BJ (cell line): ENCODE data around the gene FGF1. TPM values are rescaled to one million over a fixed set of nuclear protein-coding genes. Genes with fewer than 3 reads are reported as not detected.

Experiments
- CTCF ChIA-PET: fragments of 350-600 bp; formaldehyde crosslinking; extraction: SDS; loops from one replicate; lab custom pipeline; 2021; ENCODE audit warnings: antibody characterized with exemption, inconsistent platforms; lab: Yijun Ruan, JAX
- POLR2A ChIA-PET: fragments of 300-600 bp; sonication (Branson Sonifier 250); formaldehyde crosslinking; extraction: SDS; loops from one replicate; lab custom pipeline; 2021; ENCODE audit warnings: antibody characterized with exemption; lab: Charles Lee
- DNase-seq: peaks from one replicate; pipeline ENCODE4 v3.0.0-alpha.2; 2011; ENCODE audit warnings: low read depth
- H3K27me3 ChIP-seq: 2 replicates; pipeline ENCODE4 v1.6.0; 2011; ENCODE audit warnings: low read length; ENCODE audit not compliant: control insufficient read depth, insufficient read depth
- H3K36me3 ChIP-seq: 2 replicates; pipeline ENCODE4 v1.5.1; 2011; ENCODE audit warnings: low read length; ENCODE audit not compliant: control insufficient read depth, insufficient read depth
- H3K4me3 ChIP-seq: 2 replicates; pipeline ENCODE4 v1.5.1; 2011; ENCODE audit warnings: low read depth, mild to moderate bottlenecking, control low read depth, low read length
- CTCF ChIP-seq: IDR thresholded peaks from 2 replicates; pipeline ENCODE4 v1.5.1; 2011; ENCODE audit warnings: low read depth, mild to moderate bottlenecking, control low read depth, inconsistent platforms, low read length, moderate library complexity; ENCODE audit not compliant: insufficient read depth
- polyA plus RNA-seq: library from polyadenylated mRNA; depleted of rRNA; stranded (reverse); fragments of >200 nt; gene quantifications from 2 replicates; pipeline ENCODE4 v1.2.3, GENCODE V29; 2011

Gene FGF1
- polyA plus RNA-seq, 1 experiment = 14.8 TPM

DNA sequence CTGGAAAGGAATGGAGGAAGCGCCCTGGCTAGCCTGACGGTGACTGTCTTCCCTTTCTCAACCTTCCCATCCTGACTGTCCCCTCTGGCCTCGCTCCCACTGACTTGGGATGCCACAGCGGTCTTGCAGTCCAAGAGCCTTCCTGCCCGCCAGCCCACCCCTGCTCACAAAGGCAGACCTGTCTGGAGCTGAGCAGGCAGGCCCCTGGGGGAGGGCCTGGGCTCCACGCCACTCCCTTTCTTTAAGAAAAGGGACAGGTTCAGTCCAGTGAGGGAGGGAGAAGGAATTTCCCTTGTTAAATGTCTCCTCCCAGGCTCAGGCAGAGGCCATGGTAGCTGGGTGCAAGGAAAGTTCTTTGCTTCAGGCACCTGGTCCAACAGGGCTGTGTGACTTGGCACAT is 18.1 kb downstream of the FGF1 start:
- POLR2A ChIA-PET = no interaction called here
- H3K36me3 ChIP-seq = no peaks in the 10 kb centered on the region
- H3K27me3 ChIP-seq = no peaks in the 10 kb centered on the region
- no peak for TF ChIP-seq CTCF
- no peak for DNase-seq
- H3K4me3 ChIP-seq = no peak overlapping the region
- CTCF ChIA-PET = interaction anchor here (1.0 to 6.4 kb wide), 5 partner anchors 12 to 221 kb away, joined by 3 to 44 read pairs (median 4); no protein-coding TSS in a partner anchor

GRCh38 chr5:142664636-142665035 is 21.3 kb downstream of the FGF1 start:
- DNase-seq = no peak
- Histone ChIP-seq H3K27me3 (no peaks in the 10 kb centered on the region), H3K36me3 (no peaks in the 10 kb centered on the region), H3K4me3 (no peak overlapping the region)
- CTCF ChIA-PET = interaction anchor here (1.8 to 4.8 kb wide), 4 partner anchors 10 to 54 kb away, joined by 5 to 41 read pairs (median 20); no protein-coding TSS in a partner anchor
- POLR2A ChIA-PET = no interaction called here
- no peak for TF ChIP-seq CTCF

GRCh38 chr5:142664067-142664466 is 21.8 kb downstream of the FGF1 start:
- CTCF ChIA-PET = interaction anchor here (2.5 to 4.8 kb wide), 3 partner anchors 9 to 49 kb away, joined by 10 to 41 read pairs (median 29); no protein-coding TSS in a partner anchor
- Histone ChIP-seq H3K4me3 (no peak overlapping the region), H3K27me3 (no peaks in the 10 kb centered on the region), H3K36me3 (no peaks in the 10 kb centered on the region)
- no peak for TF ChIP-seq CTCF
- no peak for DNase-seq
- POLR2A ChIA-PET = no interaction called here

DNA sequence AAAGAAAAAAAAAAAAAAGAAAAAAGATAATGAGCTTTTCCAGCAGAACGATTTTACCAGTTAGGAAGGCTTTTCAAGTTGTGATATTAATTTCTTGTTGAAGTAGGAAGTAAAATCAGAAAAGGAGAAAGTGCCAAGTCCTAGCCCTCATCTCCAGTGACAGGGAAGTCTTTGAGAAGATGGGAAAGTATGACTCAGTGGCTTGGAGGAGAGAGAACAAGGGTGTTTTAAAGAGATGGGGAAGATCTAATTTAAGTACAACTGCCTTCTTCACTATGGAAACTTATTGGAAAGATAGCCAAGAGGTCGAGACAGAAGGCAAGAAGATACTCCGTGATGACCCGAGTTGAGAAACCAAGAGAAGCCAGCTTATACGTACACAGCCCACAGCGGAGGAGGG is 22.6 kb downstream of the FGF1 start:
- CTCF ChIA-PET = interaction anchor here (1.4 to 4.8 kb wide), 4 partner anchors 9 to 63 kb away, joined by 3 to 41 read pairs (median 20); no protein-coding TSS in a partner anchor
- TF ChIP-seq CTCF = no peak
- DNase-seq = no peak
- POLR2A ChIA-PET = no interaction called here
- H3K4me3 ChIP-seq = no peak overlapping the region
- no peaks in the 10 kb centered on the region for H3K27me3 ChIP-seq
- no peaks in the 10 kb centered on the region for H3K36me3 ChIP-seq

DNA sequence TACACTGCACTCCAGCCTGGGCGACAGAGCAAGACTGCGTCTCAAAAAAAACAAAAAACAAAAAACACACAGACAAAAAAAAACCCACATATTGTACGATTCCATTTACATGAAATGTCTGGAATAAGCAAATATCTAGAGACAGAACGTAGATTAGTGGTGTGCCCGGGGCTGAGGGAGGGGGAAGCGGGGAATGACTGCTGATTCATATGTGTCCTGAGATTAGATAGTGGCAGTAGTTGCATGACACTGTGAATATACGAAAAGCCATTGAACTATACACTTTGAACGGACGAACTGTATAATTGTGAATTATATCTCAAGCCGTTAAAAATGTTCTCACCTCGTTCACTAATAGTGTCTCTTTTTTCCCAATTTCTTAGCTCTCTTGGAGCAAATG is 23.9 kb downstream of the FGF1 start:
- TF ChIP-seq CTCF = no peak
- no peak for DNase-seq
- CTCF ChIA-PET = interaction anchor here (4.8 kb wide), 1 partner anchor 36 kb away, joined by 41 read pairs; no protein-coding TSS in a partner anchor

More for the DNA sequence above, 23.9 kb downstream of the FGF1 start:
- no peak overlapping the region for H3K4me3 ChIP-seq
- POLR2A ChIA-PET = no interaction called here
- H3K36me3 ChIP-seq = no peaks in the 10 kb centered on the region
- no peaks in the 10 kb centered on the region for H3K27me3 ChIP-seq
